HG03196 (cell line): Measurements from ENCODE around the gene PTF1A.

Experiments used
- ATAC-seq: cut with Tn5 transposase; IDR thresholded peaks from one replicate; pipeline ENCODE4 v1.9.1; 2021; ENCODE audit not compliant: unreplicated experiment

PTF1A gene

GRCh38 chr10:23191764-23192711 is at the start of gene PTF1A:
TSS of gene PTF1A (plus strand) at chr10:23192312. CDS start at chr10:23192531, 219 bp downstream.
- no peak for ATAC-seq

- ATAC-seq = no peak
Measured at GRCh38 chr10:23146258-23146657, 45.9 kb upstream of the PTF1A start.

GRCh38 chr10:23147035-23147434 is 45.1 kb upstream of the PTF1A start:
- ATAC-seq = no peak

GRCh38 chr10:23148214-23148613 is 43.9 kb upstream of the PTF1A start:
- no peak for ATAC-seq

GRCh38 chr10:23150091-23150490 is 42.0 kb upstream of the PTF1A start:
- ATAC-seq = no peak

GRCh38 chr10:23150610-23151009 is 41.5 kb upstream of the PTF1A start:
- no peak for ATAC-seq

- ATAC-seq = no peak
Measured at GRCh38 chr10:23151071-23151470, 41.0 kb upstream of the PTF1A start.

- no peak for ATAC-seq
Measured at GRCh38 chr10:23155169-23155568, 36.9 kb upstream of the PTF1A start.

- no peak for ATAC-seq
Measured at GRCh38 chr10:23156447-23157150, 35.5 kb upstream of the PTF1A start.

- ATAC-seq = no peak
Measured at GRCh38 chr10:23157239-23157681, 34.9 kb upstream of the PTF1A start.

GRCh38 chr10:23157691-23158369 is 34.3 kb upstream of the PTF1A start:
- ATAC-seq = peak; percentile 59

GRCh38 chr10:23158370-23158769 is 33.7 kb upstream of the PTF1A start:
- peak; percentile 62 for ATAC-seq

- no peak for ATAC-seq
Measured at GRCh38 chr10:23171232-23171876, 20.8 kb upstream of the PTF1A start.

GRCh38 chr10:23172429-23173213 is 19.5 kb upstream of the PTF1A start:
- no peak for ATAC-seq

GRCh38 chr10:23173214-23174073 is 18.7 kb upstream of the PTF1A start:
- ATAC-seq = no peak

GRCh38 chr10:23174074-23174976 is 17.8 kb upstream of the PTF1A start:
- no peak for ATAC-seq

GRCh38 chr10:23174977-23175512 is 17.1 kb upstream of the PTF1A start:
- no peak for ATAC-seq

- ATAC-seq = no peak
Measured at GRCh38 chr10:23186178-23186577, 5.9 kb upstream of the PTF1A start.
